CD4-positive, alpha-beta T cell (primary cell): ENCODE data around the gene CHRM3. TPM values are rescaled to one million over a fixed set of nuclear protein-coding genes. Genes with fewer than 3 reads are reported as not detected.
"Not testable (repeated sequence)": the region's sequence is repeated elsewhere in the genome, so short reads cannot be mapped to it uniquely, and the experiment has no call there.

Experiments
- ATAC-seq: fragments of 200-7000 bp; cut with Tn5 transposase; one replicate; pipeline ENCODE4 v1.10.0; 2022; ENCODE audit warnings: mild to moderate bottlenecking; ENCODE audit not compliant: poor library complexity
- CTCF ChIA-PET: fragments of 350-600 bp; sonication (Branson Sonifier 250); formaldehyde crosslinking; loops from one replicate; lab custom pipeline; 2021; ENCODE audit warnings: antibody characterized with exemption, inconsistent platforms; lab: Charles Lee
- POLR2A ChIA-PET: fragments of 350-600 bp; sonication (Branson Sonifier 250); formaldehyde crosslinking; loops from one replicate; lab custom pipeline; 2021; ENCODE audit warnings: antibody characterized with exemption, inconsistent platforms; lab: Charles Lee
- DNase-seq, 14 experiments: peaks; one replicate each; pipeline ENCODE4 v3.0.0-alpha.2; 2013 to 2020; ENCODE audit warnings: mixed read lengths in 2 of 14
- H3K27ac ChIP-seq, 2 donors: one replicate each; pipeline versions ENCODE4 v1.5.1 to v1.7.0; 2013; ENCODE audit warnings: low read length in 2 of 2, low read depth in 1 of 2, mild to moderate bottlenecking in 1 of 2
- H3K27me3 ChIP-seq, 2 experiments: 1 replicate in 1 of 2; 2 replicates in 1 of 2; pipeline versions ENCODE4 v1.6.1 to v1.7.0; 2013; ENCODE audit warnings: low read length in 2 of 2, control low read depth in 1 of 2, mild to moderate bottlenecking in 1 of 2, moderate library complexity in 1 of 2; ENCODE audit not compliant: insufficient read depth in 2 of 2, control insufficient read depth in 1 of 2
- H3K36me3 ChIP-seq: one replicate; pipeline ENCODE4 v1.6.1; 2013; ENCODE audit warnings: low read length, control low read depth; ENCODE audit not compliant: insufficient read depth
- H3K4me1 ChIP-seq: one replicate; pipeline ENCODE4 v1.6.1; 2013; ENCODE audit warnings: low read length, control low read depth; ENCODE audit not compliant: insufficient read depth
- H3K4me3 ChIP-seq: one replicate; pipeline ENCODE4 v1.5.1; 2013; ENCODE audit warnings: mild to moderate bottlenecking, low read length, moderate library complexity
- H3K9me3 ChIP-seq, 2 experiments: 1 replicate in 1 of 2; 2 replicates in 1 of 2; pipeline versions ENCODE4 v1.6.1 to v1.7.0; 2013; ENCODE audit warnings: low read length in 2 of 2, mild to moderate bottlenecking in 2 of 2, control low read depth in 1 of 2, moderate library complexity in 1 of 2; ENCODE audit not compliant: control insufficient read depth in 1 of 2, insufficient read depth in 1 of 2
- H3K27ac Mint-ChIP-seq: one replicate; pipeline ENCODE4 v1.8.0; 2020; ENCODE audit warnings: mixed read lengths
- H3K27me3 Mint-ChIP-seq: one replicate; pipeline ENCODE4 v1.8.0; 2021; ENCODE audit warnings: mixed read lengths
- H3K36me3 Mint-ChIP-seq: one replicate; pipeline ENCODE4 v1.8.0; 2021; ENCODE audit warnings: low read depth, mixed read lengths
- H3K4me1 Mint-ChIP-seq: one replicate; pipeline ENCODE4 v1.8.0; 2021; ENCODE audit warnings: low read depth, mixed read lengths
- H3K4me3 Mint-ChIP-seq: one replicate; pipeline ENCODE4 v1.8.0; 2020; ENCODE audit warnings: mild to moderate bottlenecking, mixed read lengths
- H3K9me3 Mint-ChIP-seq: one replicate; pipeline ENCODE4 v1.8.0; 2020; ENCODE audit warnings: mixed read lengths
- intact Hi-C, 2 experiments: fragments of 100-400 bp; cut with DNase I in 1 of 2; cut with micrococcal nuclease in 1 of 2; formaldehyde crosslinking; loops; one replicate each; pipeline versions ENCODE4 v1.15.1 to v1.9.0; 2023 to 2025; cut with DNase I, micrococcal nuclease
- total RNA-seq, 174 experiments: library from RNA in 2 of 174; stranded (reverse) in 2 of 174; gene quantifications; one replicate each; pipeline ENCODE4 v1.2.3 and lab custom pipeline; 2021 to 2026
- TF ChIP-seq, protein P1 (sequence below): fragments of 200-600 bp; IDR thresholded peaks from one replicate; pipeline ENCODE4 v1.8.0; 2022; ENCODE audit warnings: antibody characterized with exemption, mild to moderate bottlenecking

The CHRM3 gene
- total RNA-seq, 2 experiments from 2014 or later: 0.08 TPM; not detected in 1

DNA sequence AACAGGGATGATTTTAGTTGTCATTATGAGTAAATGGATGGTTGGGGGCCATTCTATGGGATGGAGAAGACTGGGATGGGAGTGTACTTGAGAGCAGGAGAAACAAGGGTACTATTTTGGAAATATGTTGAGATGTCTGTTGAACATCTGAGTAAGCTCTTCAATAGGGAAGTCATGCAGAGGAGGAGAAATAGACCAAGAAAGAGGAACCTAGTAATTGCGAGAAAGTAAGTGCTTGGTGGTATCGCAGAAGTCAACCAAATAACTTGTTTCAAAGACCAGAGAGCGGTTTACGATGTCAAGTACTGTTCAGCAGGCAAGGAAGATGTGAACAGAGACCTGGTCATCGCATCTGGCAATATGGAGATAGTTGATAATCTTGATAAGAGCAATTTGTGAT, 22.4 kb upstream of the CHRM3 start:
- H3K4me1 Mint-ChIP-seq: no peaks in the 10 kb centered on the region
- H3K36me3 Mint-ChIP-seq: no peaks in the 10 kb centered on the region
- no peaks in the 10 kb centered on the region for H3K4me1 ChIP-seq
- H3K27ac ChIP-seq: no peak overlapping the region
- no peak overlapping the region for H3K4me3 Mint-ChIP-seq
- peaks cover 3% of the 10 kb centered on the region for H3K27me3 Mint-ChIP-seq
- TF ChIP-seq, protein P1, sequence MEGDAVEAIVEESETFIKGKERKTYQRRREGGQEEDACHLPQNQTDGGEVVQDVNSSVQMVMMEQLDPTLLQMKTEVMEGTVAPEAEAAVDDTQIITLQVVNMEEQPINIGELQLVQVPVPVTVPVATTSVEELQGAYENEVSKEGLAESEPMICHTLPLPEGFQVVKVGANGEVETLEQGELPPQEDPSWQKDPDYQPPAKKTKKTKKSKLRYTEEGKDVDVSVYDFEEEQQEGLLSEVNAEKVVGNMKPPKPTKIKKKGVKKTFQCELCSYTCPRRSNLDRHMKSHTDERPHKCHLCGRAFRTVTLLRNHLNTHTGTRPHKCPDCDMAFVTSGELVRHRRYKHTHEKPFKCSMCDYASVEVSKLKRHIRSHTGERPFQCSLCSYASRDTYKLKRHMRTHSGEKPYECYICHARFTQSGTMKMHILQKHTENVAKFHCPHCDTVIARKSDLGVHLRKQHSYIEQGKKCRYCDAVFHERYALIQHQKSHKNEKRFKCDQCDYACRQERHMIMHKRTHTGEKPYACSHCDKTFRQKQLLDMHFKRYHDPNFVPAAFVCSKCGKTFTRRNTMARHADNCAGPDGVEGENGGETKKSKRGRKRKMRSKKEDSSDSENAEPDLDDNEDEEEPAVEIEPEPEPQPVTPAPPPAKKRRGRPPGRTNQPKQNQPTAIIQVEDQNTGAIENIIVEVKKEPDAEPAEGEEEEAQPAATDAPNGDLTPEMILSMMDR: no peak
- POLR2A ChIA-PET: no interaction called here
- no peaks in the 10 kb centered on the region for H3K9me3 Mint-ChIP-seq
- CTCF ChIA-PET: no interaction called here
- H3K27me3 ChIP-seq: peaks cover 0 to 7% of the 10 kb centered on the region in 2 experiments
- H3K4me3 ChIP-seq: no peak overlapping the region
- H3K9me3 ChIP-seq: no peaks in the 10 kb centered on the region
- intact Hi-C loops: no loop called here
- H3K36me3 ChIP-seq: no peaks in the 10 kb centered on the region
- no peak for DNase-seq
- H3K27ac Mint-ChIP-seq: no peak overlapping the region
- ATAC-seq: no peak

DNA sequence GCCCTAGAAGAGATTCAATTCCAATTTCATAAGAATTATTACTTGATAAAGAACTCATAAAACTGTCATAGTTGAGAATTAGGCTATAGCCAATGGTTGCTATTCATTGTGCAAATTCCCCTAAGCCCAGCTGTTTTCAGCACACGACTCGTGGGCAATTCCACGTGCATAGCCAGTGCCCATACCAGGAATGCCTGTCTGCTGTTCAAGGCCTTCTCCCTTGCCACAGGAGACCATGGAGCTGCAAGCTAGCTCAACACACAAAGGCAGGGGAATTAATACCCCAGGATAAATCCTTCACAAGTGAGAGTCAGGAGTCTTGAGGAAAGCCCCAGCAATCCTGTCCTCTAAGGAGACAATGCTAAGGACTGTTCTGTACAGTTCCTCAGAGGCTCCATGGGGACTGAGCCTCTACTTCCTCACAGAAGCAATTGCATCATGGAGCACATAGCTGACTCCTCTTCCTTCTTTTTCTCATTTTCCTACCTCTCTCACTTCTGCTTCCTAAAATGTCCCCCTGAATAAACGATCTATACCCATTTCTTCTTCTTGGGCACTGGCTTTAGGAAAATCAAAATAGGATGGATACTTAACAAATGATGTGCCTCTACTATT, 19.1 kb upstream of the CHRM3 start:
- TF ChIP-seq, protein P1: no peak
- no peaks in the 10 kb centered on the region for H3K36me3 ChIP-seq
- H3K9me3 ChIP-seq: no peaks in the 10 kb centered on the region
- POLR2A ChIA-PET: no interaction called here
- H3K4me1 ChIP-seq: no peaks in the 10 kb centered on the region
- no peak overlapping the region for H3K27ac ChIP-seq
- Mint-ChIP-seq H3K27me3 (peaks cover 20% of the 10 kb centered on the region), H3K36me3 (no peaks in the 10 kb centered on the region), H3K9me3 (no peaks in the 10 kb centered on the region), H3K4me3 (no peak overlapping the region), H3K4me1 (no peaks in the 10 kb centered on the region), H3K27ac (no peak overlapping the region)
- peaks cover 4 to 7% of the 10 kb centered on the region in 2 experiments for H3K27me3 ChIP-seq
- intact Hi-C loops: no loop called here
- CTCF ChIA-PET: interaction anchor here (0.5 kb wide), 1 partner anchor 476 kb away, joined by 5 read pairs; no protein-coding TSS in a partner anchor
- no peak overlapping the region for H3K4me3 ChIP-seq
- DNase-seq (no peak), ATAC-seq (no peak)

DNA sequence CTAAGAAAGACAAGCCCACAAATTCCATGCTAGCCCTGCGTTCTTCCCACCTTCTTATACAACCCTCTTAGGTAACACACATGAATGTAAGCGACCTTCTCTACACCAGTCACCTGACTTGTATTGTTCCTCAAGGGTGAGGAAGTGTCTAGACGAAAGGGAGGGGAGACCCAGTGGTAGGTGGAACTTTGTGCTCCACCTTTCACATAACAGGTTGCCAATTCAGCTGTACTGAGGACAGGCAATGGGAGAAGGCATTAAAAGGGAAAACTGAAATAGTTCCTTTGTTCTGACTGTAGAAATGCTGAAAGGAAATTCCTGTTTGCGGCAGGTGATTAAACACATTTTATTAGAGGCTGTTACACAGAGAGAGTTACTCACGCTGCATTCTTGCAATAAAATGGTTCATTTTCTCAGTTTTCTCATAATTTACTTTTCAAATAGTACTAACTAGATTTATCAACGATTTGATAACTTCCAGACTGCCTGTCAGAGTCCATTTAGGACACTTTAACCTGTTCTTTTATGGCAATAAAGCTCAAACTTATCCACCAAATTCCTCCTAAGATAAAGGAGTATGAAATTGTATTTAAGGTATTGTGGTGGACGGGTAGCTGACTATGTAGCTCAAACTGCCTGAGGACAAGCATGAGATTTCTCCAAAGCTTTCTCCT, 17.8 kb upstream of the CHRM3 start:
- no peak overlapping the region for H3K27ac Mint-ChIP-seq
- DNase-seq (no peak), ATAC-seq (no peak)
- Histone ChIP-seq H3K4me1 (no peaks in the 10 kb centered on the region), H3K4me3 (no peak overlapping the region), H3K9me3 (no peaks in the 10 kb centered on the region), H3K27me3 (peaks cover 4 to 7% of the 10 kb centered on the region in 2 experiments), H3K27ac (no peak overlapping the region), H3K36me3 (no peaks in the 10 kb centered on the region)
- H3K36me3 Mint-ChIP-seq: no peaks in the 10 kb centered on the region
- H3K27me3 Mint-ChIP-seq: peaks cover 24% of the 10 kb centered on the region
- CTCF ChIA-PET: no interaction called here
- H3K4me3 Mint-ChIP-seq: no peak overlapping the region
- H3K4me1 Mint-ChIP-seq: no peaks in the 10 kb centered on the region
- TF ChIP-seq, protein P1: no peak
- no peaks in the 10 kb centered on the region for H3K9me3 Mint-ChIP-seq
- intact Hi-C loops: no loop called here
- POLR2A ChIA-PET: no interaction called here

DNA sequence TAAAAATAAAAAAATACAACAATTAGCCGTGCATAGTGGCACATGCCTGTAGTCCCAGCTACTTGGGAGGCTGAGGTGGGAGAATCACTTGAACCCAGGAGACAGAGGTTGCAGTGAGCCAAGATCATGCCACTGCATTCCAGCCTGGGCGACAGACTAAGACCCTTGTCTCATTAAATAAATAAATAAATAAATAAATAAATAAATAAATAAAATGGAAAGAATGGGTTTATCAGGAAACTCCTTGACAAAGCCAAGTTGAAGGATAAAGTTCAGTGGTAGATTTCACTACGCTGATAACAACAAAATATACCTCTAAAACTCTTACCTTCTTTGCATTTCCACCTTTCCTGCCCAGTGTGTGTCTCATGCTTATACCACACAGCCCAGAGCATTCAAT, 15.5 kb upstream of the CHRM3 start:
- ATAC-seq, intact Hi-C loops, H3K4me1 ChIP-seq, H3K4me3 ChIP-seq, DNase-seq, H3K27ac ChIP-seq, H3K9me3 Mint-ChIP-seq, H3K36me3 ChIP-seq, H3K4me3 Mint-ChIP-seq, H3K4me1 Mint-ChIP-seq, H3K9me3 ChIP-seq, H3K27ac Mint-ChIP-seq, H3K36me3 Mint-ChIP-seq, POLR2A ChIA-PET, CTCF ChIA-PET: not testable (repeated sequence)
- H3K27me3 Mint-ChIP-seq: peaks cover 25% of the 10 kb centered on the region
- H3K27me3 ChIP-seq: peaks cover 4 to 11% of the 10 kb centered on the region in 2 experiments
